AG04449 (cell line): Measurements from ENCODE around the gene TNFRSF8.
A peak's percentile ranks its signal among the peaks of the same experiment; 100 is the strongest.
"Not testable (repeated sequence)": the region's sequence is repeated elsewhere in the genome, so short reads cannot be mapped to it uniquely, and the experiment has no call there.

Experiments used
- CTCF ChIA-PET: fragments of 350-600 bp; formaldehyde crosslinking; extraction: SDS; loops from one replicate; lab custom pipeline; 2021; ENCODE audit warnings: antibody characterized with exemption; lab: Yijun Ruan, JAX
- POLR2A ChIA-PET: fragments of 400-600, 350-600 bp; formaldehyde crosslinking; extraction: SDS; loops from one replicate; lab custom pipeline; 2020; ENCODE audit warnings: antibody characterized with exemption, inconsistent platforms; lab: Yijun Ruan, JAX
- DNase-seq: peaks from one replicate; pipeline ENCODE4 v3.0.0-alpha.2; 2010; ENCODE audit warnings: low read depth, low spot score
- H3K4me3 ChIP-seq: 2 replicates; pipeline ENCODE4 v1.5.1; 2011; ENCODE audit warnings: low read depth, mild to moderate bottlenecking, control low read depth, low read length
- CTCF ChIP-seq: IDR thresholded peaks from one replicate; pipeline ENCODE4 v1.5.1; 2011; ENCODE audit warnings: mild to moderate bottlenecking, moderate library complexity, low read length, control low read depth, inconsistent platforms; ENCODE audit not compliant: insufficient read depth; ENCODE audit errors: missing control alignments

The TNFRSF8 gene

GRCh38 chr1:12037486-12038355, 25.4 kb upstream of the TNFRSF8 start:
- ChIA-PET CTCF (interaction anchor here (0.8 to 1.8 kb wide), 2 partner anchors 34 to 41 kb away, joined by 3 to 8 read pairs; no protein-coding TSS in a partner anchor), POLR2A (interaction anchor here (0.6 to 1.5 kb wide), 3 partner anchors 38 to 194 kb away, joined by 3 to 4 read pairs (median 4); no protein-coding TSS in a partner anchor)
- no peak for TF ChIP-seq CTCF
- DNase-seq: no peak
- no peak overlapping the region for H3K4me3 ChIP-seq

- no peak for DNase-seq
- POLR2A ChIA-PET: interaction anchor here (0.7 to 1.5 kb wide), 3 partner anchors 19 to 129 kb away, joined by 3 to 4 read pairs (median 4); partner anchors contain the start of gene MIIP
- H3K4me3 ChIP-seq: no peak overlapping the region
- CTCF ChIA-PET: interaction anchor here (0.8 to 2.1 kb wide), 5 partner anchors 8 to 86 kb away, joined by 3 to 8 read pairs (median 3); no protein-coding TSS in a partner anchor
- no peak for TF ChIP-seq CTCF
Observed at GRCh38 chr1:12038356-12039163, 24.5 kb upstream of the TNFRSF8 start.

GRCh38 chr1:12039164-12039525, 24.0 kb upstream of the TNFRSF8 start:
- H3K4me3 ChIP-seq: no peak overlapping the region
- ChIA-PET POLR2A (interaction anchor here (1.2 to 1.5 kb wide), 2 partner anchors 20 to 130 kb away, joined by 3 to 4 read pairs; partner anchors contain the start of gene MIIP), CTCF (interaction anchor here (1.0 to 2.1 kb wide), 4 partner anchors 8 to 85 kb away, joined by 3 to 8 read pairs (median 6); no protein-coding TSS in a partner anchor)
- no peak for TF ChIP-seq CTCF
- DNase-seq: no peak

GRCh38 chr1:12039824-12040456, 23.2 kb upstream of the TNFRSF8 start:
- ChIA-PET CTCF (interaction anchor here (1.0 to 2.1 kb wide), 4 partner anchors 9 to 85 kb away, joined by 3 to 8 read pairs (median 4); no protein-coding TSS in a partner anchor), POLR2A (interaction anchor here (1.1 kb wide), 1 partner anchor 17 kb away, joined by 3 read pairs; no protein-coding TSS in a partner anchor)
- H3K4me3 ChIP-seq, DNase-seq: not testable (repeated sequence)

- DNase-seq: peak; percentile 59
- TF ChIP-seq CTCF: no peak
- ChIA-PET CTCF (interaction anchor here (1.3 to 2.1 kb wide), 2 partner anchors 10 to 39 kb away, joined by 4 to 8 read pairs; no protein-coding TSS in a partner anchor), POLR2A (interaction anchor here (0.9 to 1.1 kb wide), 2 partner anchors 18 to 132 kb away, joined by 3 to 5 read pairs; no protein-coding TSS in a partner anchor)
- H3K4me3 ChIP-seq: no peak overlapping the region
Observed at GRCh38 chr1:12040457-12041051, 22.5 kb upstream of the TNFRSF8 start.

GRCh38 chr1:12044187-12044877, 18.8 kb upstream of the TNFRSF8 start:
- POLR2A ChIA-PET, DNase-seq, H3K4me3 ChIP-seq: not testable (repeated sequence)
- CTCF ChIA-PET: interaction anchor here (1.3 to 2.2 kb wide), 4 partner anchors 10 to 44 kb away, joined by 3 to 6 read pairs (median 4); no protein-coding TSS in a partner anchor
